Activated naive CD8-positive, alpha-beta T cell treated with anti-CD3 and anti-CD28 coated beads for 36 hours (primary cell): ENCODE data around the gene KLRF2. TPM values are rescaled to one million over a fixed set of nuclear protein-coding genes. Genes with fewer than 3 reads are reported as not detected.

ENCODE experiments used
- DNase-seq: peaks from one replicate; pipeline ENCODE4 v3.0.0; 2021
- H3K27ac Mint-ChIP-seq: one replicate; pipeline ENCODE4 v1.8.0; 2022; ENCODE audit warnings: mild to moderate bottlenecking, moderate library complexity, mixed read lengths
- H3K27me3 Mint-ChIP-seq: one replicate; pipeline ENCODE4 v1.8.0; 2022; ENCODE audit warnings: mild to moderate bottlenecking, mixed read lengths
- H3K36me3 Mint-ChIP-seq: one replicate; pipeline ENCODE4 v1.8.0; 2021; ENCODE audit warnings: mild to moderate bottlenecking, mixed read lengths
- H3K4me1 Mint-ChIP-seq: one replicate; pipeline ENCODE4 v1.8.0; 2021; ENCODE audit warnings: mixed read lengths
- H3K4me3 Mint-ChIP-seq: one replicate; pipeline ENCODE4 v1.8.0; 2022; ENCODE audit warnings: mild to moderate bottlenecking, moderate library complexity, mixed read lengths
- H3K9me3 Mint-ChIP-seq: one replicate; pipeline ENCODE4 v1.8.0; 2022; ENCODE audit warnings: mixed read lengths
- total RNA-seq, 2 experiments: library from RNA; stranded (reverse); gene quantifications; one replicate each; pipeline ENCODE4 v1.2.3, GENCODE V29; 2021

KLRF2 gene
- total RNA-seq, 2 experiments from 2014 or later, result not detected

DNA sequence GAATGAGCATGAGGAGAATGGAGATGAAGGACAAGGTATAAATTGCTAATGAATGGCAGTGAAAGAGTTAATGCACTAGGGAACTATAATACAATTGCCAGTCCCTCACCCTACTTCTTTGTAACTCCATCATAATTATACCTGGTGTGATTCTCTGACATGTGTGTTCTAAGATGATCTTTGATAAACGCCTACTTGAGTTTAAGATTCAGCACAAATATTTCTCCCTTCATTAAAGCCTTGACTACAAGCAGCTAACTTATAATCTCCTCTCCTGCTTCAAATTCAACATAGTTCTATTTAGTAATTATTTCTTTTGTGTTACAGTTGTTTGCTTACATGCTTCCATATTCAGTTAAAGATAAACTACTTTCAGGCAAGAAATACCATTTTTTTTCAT lies 60.5 kb downstream of the KLRF2 start:
- Mint-ChIP-seq H3K36me3 (no peaks in the 10 kb centered on the region), H3K9me3 (no peaks in the 10 kb centered on the region), H3K27ac (no peak overlapping the region), H3K4me3 (no peak overlapping the region), H3K4me1 (peaks cover 11% of the 10 kb centered on the region), H3K27me3 (no peaks in the 10 kb centered on the region)
- no peak for DNase-seq

GRCh38 chr12:9943240-9943639 lies 62.0 kb downstream of the KLRF2 start:
- DNase-seq, result peak; percentile 15
- Mint-ChIP-seq H3K4me1 (peaks cover 12% of the 10 kb centered on the region), H3K4me3 (peak overlapping the region; percentile 68), H3K36me3 (no peaks in the 10 kb centered on the region), H3K27ac (peak overlapping the region; percentile 4), H3K27me3 (no peaks in the 10 kb centered on the region), H3K9me3 (no peaks in the 10 kb centered on the region)

- Mint-ChIP-seq H3K9me3 (no peaks in the 10 kb centered on the region), H3K27me3 (no peaks in the 10 kb centered on the region), H3K27ac (no peak overlapping the region), H3K4me1 (peaks cover 23% of the 10 kb centered on the region), H3K36me3 (no peaks in the 10 kb centered on the region), H3K4me3 (no peak overlapping the region)
- DNase-seq, result no peak
Measured at GRCh38 chr12:9944391-9944790, 63.1 kb downstream of the KLRF2 start.

Other genes starting within 250 kb of the KLRF2 start
- 100 to 1,000 TPM; 270 to 290 TPM for gene CLEC2D, start 211.8 kb upstream of the KLRF2 start, total RNA-seq
- gene CLECL1, start 148.4 kb upstream of the KLRF2 start, total RNA-seq, result 1 to 10 TPM; 6.4 to 7.0 TPM
- gene CD69, start 120.6 kb upstream of the KLRF2 start, total RNA-seq, result 100 to 1,000 TPM; 143 to 152 TPM
- gene KLRF1, start 54.0 kb upstream of the KLRF2 start, total RNA-seq, result not detected
- gene CLEC2B, start 12.1 kb upstream of the KLRF2 start, total RNA-seq, result 10 to 100 TPM; 21.1 to 25.6 TPM
- not detected for gene CLEC2A, start 50.9 kb downstream of the KLRF2 start, total RNA-seq
- gene CLEC12A, start 89.9 kb downstream of the KLRF2 start, total RNA-seq, result under 1 TPM; 0.14 TPM
- gene CLEC1B, start 117.6 kb downstream of the KLRF2 start, total RNA-seq, result not detected
- not detected for gene CLEC12B, start 129.1 kb downstream of the KLRF2 start, total RNA-seq
- gene CLEC9A, start 149.2 kb downstream of the KLRF2 start, total RNA-seq, result not detected
- gene CLEC1A, start 217.5 kb downstream of the KLRF2 start, total RNA-seq, result not detected
- gene CLEC7A, start 248.7 kb downstream of the KLRF2 start, total RNA-seq, result not detected